Stimulated activated naive CD8-positive, alpha-beta T cell treated with anti-CD3 and anti-CD28 coated beads, Interleukin-15, Interleukin-2, amounts not matched to agents 100 ng/mL and 50 ng/mL, for 24 hours (primary cell): ENCODE data around the gene BEND5.

ENCODE experiments used
- H3K27ac Mint-ChIP-seq: one replicate; pipeline ENCODE4 v1.8.0; 2021; ENCODE audit warnings: mild to moderate bottlenecking, mixed read lengths
- H3K27me3 Mint-ChIP-seq: one replicate; pipeline ENCODE4 v1.8.0; 2021; ENCODE audit warnings: mixed read lengths
- H3K36me3 Mint-ChIP-seq: one replicate; pipeline ENCODE4 v1.8.0; 2021; ENCODE audit warnings: low read depth, mixed read lengths
- H3K4me1 Mint-ChIP-seq: one replicate; pipeline ENCODE4 v1.8.0; 2021; ENCODE audit warnings: low read depth, mixed read lengths
- H3K4me3 Mint-ChIP-seq: one replicate; pipeline ENCODE4 v1.8.0; 2021; ENCODE audit warnings: mild to moderate bottlenecking, mixed read lengths
- H3K9me3 Mint-ChIP-seq: one replicate; pipeline ENCODE4 v1.8.0; 2021; ENCODE audit warnings: mixed read lengths

BEND5 gene

GRCh38 chr1:48776393-48777218 is at the start of gene BEND5:
Gene BEND5, minus strand, starts transcription at chr1:48776891. Its CDS starts 60 bp downstream, at chr1:48776831.
- no peaks in the 10 kb centered on the region for H3K27me3 Mint-ChIP-seq
- H3K36me3 Mint-ChIP-seq, result peaks cover 9% of the 10 kb centered on the region
- H3K27ac Mint-ChIP-seq, result peak within 1 kb of the TSS; percentile 96
- peaks cover 55% of the 10 kb centered on the region for H3K4me1 Mint-ChIP-seq
- no peaks in the 10 kb centered on the region for H3K9me3 Mint-ChIP-seq
- peak within 1 kb of the TSS; percentile 94 for H3K4me3 Mint-ChIP-seq

GRCh38 chr1:48823168-48823567 is 46.5 kb upstream of the BEND5 start:
- no peaks in the 10 kb centered on the region for H3K4me1 Mint-ChIP-seq
- no peak overlapping the region for H3K4me3 Mint-ChIP-seq
- H3K27ac Mint-ChIP-seq, result no peak overlapping the region
- H3K27me3 Mint-ChIP-seq, result peaks cover 13% of the 10 kb centered on the region
- H3K9me3 Mint-ChIP-seq, result no peaks in the 10 kb centered on the region
- no peaks in the 10 kb centered on the region for H3K36me3 Mint-ChIP-seq

GRCh38 chr1:48820491-48820890 is 43.8 kb upstream of the BEND5 start:
- Mint-ChIP-seq H3K9me3 (no peaks in the 10 kb centered on the region), H3K27me3 (peaks cover 13% of the 10 kb centered on the region), H3K4me1 (no peaks in the 10 kb centered on the region), H3K4me3 (no peak overlapping the region), H3K27ac (no peak overlapping the region), H3K36me3 (no peaks in the 10 kb centered on the region)

GRCh38 chr1:48817505-48818114 is 40.9 kb upstream of the BEND5 start:
- H3K27me3 Mint-ChIP-seq, result peaks cover 20% of the 10 kb centered on the region
- H3K27ac Mint-ChIP-seq, result no peak overlapping the region
- H3K36me3 Mint-ChIP-seq, result no peaks in the 10 kb centered on the region
- H3K4me3 Mint-ChIP-seq, result no peak overlapping the region
- no peaks in the 10 kb centered on the region for H3K9me3 Mint-ChIP-seq
- no peaks in the 10 kb centered on the region for H3K4me1 Mint-ChIP-seq

GRCh38 chr1:48810740-48811139 is 34.0 kb upstream of the BEND5 start:
- Mint-ChIP-seq H3K36me3 (no peaks in the 10 kb centered on the region), H3K4me1 (no peaks in the 10 kb centered on the region), H3K9me3 (no peaks in the 10 kb centered on the region), H3K27me3 (peaks cover 16% of the 10 kb centered on the region), H3K4me3 (no peak overlapping the region), H3K27ac (no peak overlapping the region)

GRCh38 chr1:48808496-48808895 is 31.8 kb upstream of the BEND5 start:
- H3K4me1 Mint-ChIP-seq, result no peaks in the 10 kb centered on the region
- H3K36me3 Mint-ChIP-seq, result no peaks in the 10 kb centered on the region
- peaks cover 5% of the 10 kb centered on the region for H3K27me3 Mint-ChIP-seq
- no peaks in the 10 kb centered on the region for H3K9me3 Mint-ChIP-seq
- no peak overlapping the region for H3K27ac Mint-ChIP-seq
- no peak overlapping the region for H3K4me3 Mint-ChIP-seq

- H3K4me3 Mint-ChIP-seq, result no peak overlapping the region
- no peaks in the 10 kb centered on the region for H3K9me3 Mint-ChIP-seq
- no peaks in the 10 kb centered on the region for H3K36me3 Mint-ChIP-seq
- peaks cover 5% of the 10 kb centered on the region for H3K27me3 Mint-ChIP-seq
- no peak overlapping the region for H3K27ac Mint-ChIP-seq
- no peaks in the 10 kb centered on the region for H3K4me1 Mint-ChIP-seq
Observed at GRCh38 chr1:48807554-48808260, 31.0 kb upstream of the BEND5 start.

GRCh38 chr1:48803474-48803873 is 26.8 kb upstream of the BEND5 start:
- no peaks in the 10 kb centered on the region for H3K36me3 Mint-ChIP-seq
- H3K27me3 Mint-ChIP-seq, result peaks cover 23% of the 10 kb centered on the region
- no peak overlapping the region for H3K27ac Mint-ChIP-seq
- H3K9me3 Mint-ChIP-seq, result peaks cover 1% of the 10 kb centered on the region
- no peak overlapping the region for H3K4me3 Mint-ChIP-seq
- no peaks in the 10 kb centered on the region for H3K4me1 Mint-ChIP-seq

- Mint-ChIP-seq H3K27me3 (peaks cover 22% of the 10 kb centered on the region), H3K27ac (peak overlapping the region; percentile 85), H3K36me3 (no peaks in the 10 kb centered on the region), H3K9me3 (peaks cover 3% of the 10 kb centered on the region), H3K4me3 (no peak overlapping the region), H3K4me1 (peaks cover 56% of the 10 kb centered on the region)
Observed at GRCh38 chr1:48794816-48795215, 18.1 kb upstream of the BEND5 start.

GRCh38 chr1:48793863-48794262 is 17.2 kb upstream of the BEND5 start:
- Mint-ChIP-seq H3K27ac (peak overlapping the region; percentile 85), H3K9me3 (peaks cover 3% of the 10 kb centered on the region), H3K36me3 (no peaks in the 10 kb centered on the region), H3K27me3 (peaks cover 18% of the 10 kb centered on the region), H3K4me1 (peaks cover 61% of the 10 kb centered on the region), H3K4me3 (no peak overlapping the region)

- no peaks in the 10 kb centered on the region for H3K9me3 Mint-ChIP-seq
- H3K4me3 Mint-ChIP-seq, result no peak overlapping the region
- no peaks in the 10 kb centered on the region for H3K36me3 Mint-ChIP-seq
- H3K27ac Mint-ChIP-seq, result no peak overlapping the region
- H3K27me3 Mint-ChIP-seq, result peaks cover 17% of the 10 kb centered on the region
- H3K4me1 Mint-ChIP-seq, result peaks cover 69% of the 10 kb centered on the region
Observed at GRCh38 chr1:48792961-48793360, 16.3 kb upstream of the BEND5 start.

- H3K9me3 Mint-ChIP-seq, result no peaks in the 10 kb centered on the region
- H3K27ac Mint-ChIP-seq, result peak overlapping the region; percentile 83
- no peak overlapping the region for H3K4me3 Mint-ChIP-seq
- H3K36me3 Mint-ChIP-seq, result no peaks in the 10 kb centered on the region
- peaks cover 75% of the 10 kb centered on the region for H3K4me1 Mint-ChIP-seq
- H3K27me3 Mint-ChIP-seq, result peaks cover 12% of the 10 kb centered on the region
Observed at GRCh38 chr1:48790397-48790796, 13.7 kb upstream of the BEND5 start.

- Mint-ChIP-seq H3K36me3 (no peaks in the 10 kb centered on the region), H3K9me3 (no peaks in the 10 kb centered on the region), H3K4me1 (peaks cover 77% of the 10 kb centered on the region), H3K27ac (peak overlapping the region; percentile 83), H3K4me3 (peak overlapping the region; percentile 2), H3K27me3 (peaks cover 12% of the 10 kb centered on the region)
Observed at GRCh38 chr1:48789903-48790302, 13.2 kb upstream of the BEND5 start.

GRCh38 chr1:48785869-48786268 is 9.2 kb upstream of the BEND5 start:
- peak overlapping the region; percentile 81 for H3K27ac Mint-ChIP-seq
- H3K4me3 Mint-ChIP-seq, result no peak overlapping the region
- H3K36me3 Mint-ChIP-seq, result no peaks in the 10 kb centered on the region
- H3K4me1 Mint-ChIP-seq, result peaks cover 46% of the 10 kb centered on the region
- H3K9me3 Mint-ChIP-seq, result no peaks in the 10 kb centered on the region
- peaks cover 4% of the 10 kb centered on the region for H3K27me3 Mint-ChIP-seq

GRCh38 chr1:48784301-48784700 is 7.6 kb upstream of the BEND5 start:
- no peaks in the 10 kb centered on the region for H3K36me3 Mint-ChIP-seq
- H3K4me1 Mint-ChIP-seq, result peaks cover 30% of the 10 kb centered on the region
- H3K27ac Mint-ChIP-seq, result no peak overlapping the region
- H3K9me3 Mint-ChIP-seq, result no peaks in the 10 kb centered on the region
- no peak overlapping the region for H3K4me3 Mint-ChIP-seq
- H3K27me3 Mint-ChIP-seq, result peaks cover 4% of the 10 kb centered on the region
